ENCODE results near the gene RBM33. TPM values are rescaled to one million over a fixed set of nuclear protein-coding genes. Genes with fewer than 3 reads are reported as not detected.

Gene RBM33
- total and polyA plus RNA-seq, 10 of the 15 experiments (the other 5 are each of a cell fraction or from before 2014, with no cell fraction given) = 4.7 to 67.2 (median 24.3) TPM

GRCh38 chr7:155685070-155685790 is 40.8 kb downstream of the RBM33 start (continued):
- TF ChIP-seq PAX8 (IDR thresholded peaks at IDR 0.05) = no peak
- peak; percentile 48 for TF ChIP-seq CUX1 (IDR thresholded peaks at IDR 0.05; ENCODE audit: insufficient replicate concordance, low read depth, low read length)
- no peak for TF ChIP-seq TAF1 (IDR thresholded peaks at IDR 0.05; ENCODE audit: borderline replicate concordance, low read depth, low read length)

GRCh38 chr7:155685791-155686160 is 41.3 kb downstream of the RBM33 start:
- no peak overlapping the region for H2AFZ ChIP-seq (ENCODE audit: control insufficient read depth, low read depth, low read length)
- H3K36me3 ChIP-seq (ENCODE audit: control insufficient read depth in 2 of 2, insufficient read depth in 2 of 2, low read length in 1 of 2) = peaks cover 3 to 17% of the 10 kb centered on the region in 2 experiments
- CTCF ChIA-PET = interaction anchor here (1.4 kb wide), 1 partner anchor 87 kb away, joined by 4 read pairs; no protein-coding TSS in a partner anchor
- WGBS (ENCODE audit: insufficient coverage, insufficient replicate concordance, low lambda C conversion rate, missing lambda C conversion rate) = 96% methylated on average over 2 of the region's 2 CpGs
- no TSS peak for BruUV-seq (replicated peaks)
- H3K79me2 ChIP-seq (ENCODE audit: control insufficient read depth, insufficient read depth, low read length) = peaks cover 42% of the 10 kb centered on the region
- POLR2A ChIA-PET = interaction anchor here (0.8 kb wide), 1 partner anchor 36 kb away, joined by 4 read pairs; no protein-coding TSS in a partner anchor
- RAD21 ChIA-PET (ENCODE audit: unreplicated experiment) = no interaction called here
- H4K20me1 ChIP-seq (ENCODE audit: control insufficient read depth, insufficient read depth) = 0 out of 2 replicates have a peak, but pooled peaks cover 2% of the 10 kb centered on the region
- peak overlapping the region; percentile 50 for H3K27ac ChIP-seq (ENCODE audit: control insufficient read depth, insufficient read depth)
- intact Hi-C loops (cut with micrococcal nuclease; ENCODE audit: unreplicated experiment) (no loop called here), in situ Hi-C loops (cut with MboI) (no loop called here)
- no peak overlapping the region for H3K9ac ChIP-seq (ENCODE audit: control insufficient read depth, insufficient read depth, low read length)
- no peaks in the 10 kb centered on the region; the same call in 1 of the 3 replicates for H3K9me3 ChIP-seq (replicated peaks; ENCODE audit: control insufficient read depth, insufficient read depth, low read length)
- H3K4me3 ChIP-seq = no peak overlapping the region
- peak overlapping the region; percentile 44; the same call in 1 of the 2 replicates for H3K4me2 ChIP-seq (ENCODE audit: control insufficient read depth, insufficient read depth)
- SMC1A ChIA-PET (ENCODE audit: uncharacterized antibody, unreplicated experiment) = interaction anchor here (1.2 to 2.4 kb wide), 3 partner anchors 9 to 36 kb away, joined by 4 to 7 read pairs (median 7); no protein-coding TSS in a partner anchor
- no peak for FAIRE-seq
- no peak for DNase-seq (ENCODE audit: low read depth, low spot score)
- peak; percentile 18; the same call in 1 of the 3 replicates for ATAC-seq
- peaks cover 7% of the 10 kb centered on the region for H3K4me1 ChIP-seq (ENCODE audit: control insufficient read depth, insufficient read depth, low read length)
- H3K27me3 ChIP-seq (replicated peaks in 1 of 2; ENCODE audit: control insufficient read depth in 2 of 2, insufficient read depth in 2 of 2, low read length in 1 of 2) = no peaks in the 10 kb centered on the region
- TF ChIP-seq SUZ12 (IDR thresholded peaks at IDR 0.05; ENCODE audit: unreplicated experiment) (no peak), NFIC (IDR thresholded peaks at IDR 0.05; ENCODE audit: low read depth, low read length) (no peak), ZNF217 (IDR thresholded peaks at IDR 0.05) (no peak), CBX3 (IDR thresholded peaks at IDR 0.05; ENCODE audit: borderline replicate concordance, low read depth) (no peak), RB1 (IDR thresholded peaks at IDR 0.05; ENCODE audit: borderline replicate concordance) (no peak), FOXM1 (IDR thresholded peaks at IDR 0.05; ENCODE audit: low read depth, low read length) (no peak), ZNF592 (IDR thresholded peaks at IDR 0.05) (no peak), MYC (IDR thresholded peaks at IDR 0.05; ENCODE audit: insufficient read depth, insufficient read length, insufficient replicate concordance, low read length, severe bottlenecking) (no peak), TAF1 (IDR thresholded peaks at IDR 0.05; ENCODE audit: borderline replicate concordance, low read depth, low read length) (no peak), NRF1 (conservative IDR thresholded peaks at IDR 0.05; ENCODE audit: low read depth, low read length) (no peak)
